OCI-LY1 (cell line): ENCODE results near the gene SVOP.

Experiments
- EZH2 ChIP-seq: fragments of 200-600 bp; sonication (generic), shearing (Covaris generic); IDR thresholded peaks from 2 replicates; pipeline ENCODE4 v1.8.0; 2017; ENCODE audit warnings: borderline replicate concordance, mixed run types, mild to moderate bottlenecking, antibody characterized with exemption, low read length, moderate library complexity, mixed read lengths
- TF ChIP-seq, protein P1 (sequence below): fragments of 200-600 bp; sonication (generic), shearing (Covaris generic); IDR thresholded peaks from 2 replicates; pipeline ENCODE4 v1.5.1; 2017; ENCODE audit warnings: mild to moderate bottlenecking, antibody characterized with exemption, low read length, moderate library complexity, mixed read lengths

DNA sequence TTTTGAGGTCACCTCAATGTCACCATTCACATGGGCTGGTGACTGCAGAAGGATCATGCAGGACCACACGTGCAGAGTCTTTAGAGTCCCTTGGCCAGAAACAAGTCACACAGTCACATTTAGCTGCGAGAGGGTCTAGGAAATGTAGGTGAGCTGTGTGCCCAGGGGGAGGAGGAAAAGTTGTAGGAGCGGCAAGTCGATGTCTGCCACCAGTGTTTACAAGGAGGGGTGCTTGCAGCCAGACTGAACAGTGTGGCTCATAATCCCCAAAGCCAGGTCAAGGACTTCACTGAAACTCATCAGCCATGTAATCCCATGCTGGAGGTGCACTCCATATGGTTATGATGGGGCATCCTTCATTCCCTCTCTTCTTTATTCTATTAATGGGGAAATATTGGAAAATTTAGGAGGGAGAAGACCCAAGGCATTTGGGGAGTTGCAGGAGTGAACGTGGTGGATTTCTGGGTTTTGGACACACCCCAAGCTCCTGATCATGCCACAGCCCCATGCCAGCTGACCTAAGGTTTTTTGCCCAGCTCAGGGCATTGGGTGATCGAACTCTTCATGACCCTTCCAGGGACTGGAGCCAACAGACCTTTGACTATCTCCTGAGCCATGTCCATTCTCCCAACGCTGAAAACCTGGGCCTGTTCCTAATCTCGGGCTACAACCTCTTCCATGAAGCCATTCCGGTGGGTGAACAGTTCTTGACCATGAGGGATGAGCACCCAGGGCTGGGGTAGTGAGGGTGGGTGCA is 133.8 kb downstream of the SVOP start:
- TF ChIP-seq, protein P1, sequence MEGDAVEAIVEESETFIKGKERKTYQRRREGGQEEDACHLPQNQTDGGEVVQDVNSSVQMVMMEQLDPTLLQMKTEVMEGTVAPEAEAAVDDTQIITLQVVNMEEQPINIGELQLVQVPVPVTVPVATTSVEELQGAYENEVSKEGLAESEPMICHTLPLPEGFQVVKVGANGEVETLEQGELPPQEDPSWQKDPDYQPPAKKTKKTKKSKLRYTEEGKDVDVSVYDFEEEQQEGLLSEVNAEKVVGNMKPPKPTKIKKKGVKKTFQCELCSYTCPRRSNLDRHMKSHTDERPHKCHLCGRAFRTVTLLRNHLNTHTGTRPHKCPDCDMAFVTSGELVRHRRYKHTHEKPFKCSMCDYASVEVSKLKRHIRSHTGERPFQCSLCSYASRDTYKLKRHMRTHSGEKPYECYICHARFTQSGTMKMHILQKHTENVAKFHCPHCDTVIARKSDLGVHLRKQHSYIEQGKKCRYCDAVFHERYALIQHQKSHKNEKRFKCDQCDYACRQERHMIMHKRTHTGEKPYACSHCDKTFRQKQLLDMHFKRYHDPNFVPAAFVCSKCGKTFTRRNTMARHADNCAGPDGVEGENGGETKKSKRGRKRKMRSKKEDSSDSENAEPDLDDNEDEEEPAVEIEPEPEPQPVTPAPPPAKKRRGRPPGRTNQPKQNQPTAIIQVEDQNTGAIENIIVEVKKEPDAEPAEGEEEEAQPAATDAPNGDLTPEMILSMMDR = no peak
- TF ChIP-seq EZH2 = no peak
